SHP77 treated with DMSO at 0.1 percent for 48 hours (cell line): Measurements from ENCODE around the gene MDGA2.
"Not testable (repeated sequence)": the region's sequence is repeated elsewhere in the genome, so short reads cannot be mapped to it uniquely, and the experiment has no call there.

ENCODE experiments used
- DNase-seq: peaks from one replicate; lab custom pipeline; 2025; lab: John Stamatoyannopoulos, UW

Gene MDGA2

DNA sequence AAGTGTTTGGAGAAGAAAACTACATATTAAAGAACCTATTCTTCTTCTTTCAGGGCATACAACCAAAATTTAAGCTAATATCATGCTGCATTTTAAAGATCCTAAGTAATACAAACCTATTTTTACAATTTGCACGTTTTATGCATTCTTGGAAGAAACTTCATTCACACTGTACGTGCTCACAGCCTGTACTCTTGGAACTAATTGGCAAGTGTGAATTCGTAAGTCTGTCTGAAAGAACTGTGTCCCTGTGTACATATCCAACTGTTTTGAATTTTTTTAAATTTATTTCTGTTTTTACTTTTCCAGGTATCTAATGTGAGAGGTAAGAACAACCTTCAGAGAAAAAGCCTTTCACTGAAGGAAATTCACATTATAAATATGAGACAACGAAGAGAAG, 347.0 kb downstream of the MDGA2 start:
- DNase-seq = no peak

DNA sequence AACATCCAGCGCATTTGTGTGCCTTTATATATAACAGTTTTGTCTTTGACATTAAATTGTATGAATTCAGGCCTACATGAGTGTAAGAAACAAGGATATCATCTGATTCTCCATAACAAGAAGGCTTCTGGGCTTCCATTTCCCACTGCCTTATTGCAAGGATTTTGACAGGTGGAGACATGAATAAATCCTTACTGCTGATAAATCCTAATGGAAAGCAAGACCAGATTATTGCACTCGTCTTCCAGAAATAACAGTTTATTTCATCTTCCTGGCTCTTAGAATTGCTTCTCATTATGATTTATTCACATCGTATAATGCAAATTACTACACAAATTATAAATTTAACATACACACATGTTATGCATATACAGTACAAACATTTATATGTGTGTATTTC, 348.1 kb downstream of the MDGA2 start:
- DNase-seq = no peak

DNA sequence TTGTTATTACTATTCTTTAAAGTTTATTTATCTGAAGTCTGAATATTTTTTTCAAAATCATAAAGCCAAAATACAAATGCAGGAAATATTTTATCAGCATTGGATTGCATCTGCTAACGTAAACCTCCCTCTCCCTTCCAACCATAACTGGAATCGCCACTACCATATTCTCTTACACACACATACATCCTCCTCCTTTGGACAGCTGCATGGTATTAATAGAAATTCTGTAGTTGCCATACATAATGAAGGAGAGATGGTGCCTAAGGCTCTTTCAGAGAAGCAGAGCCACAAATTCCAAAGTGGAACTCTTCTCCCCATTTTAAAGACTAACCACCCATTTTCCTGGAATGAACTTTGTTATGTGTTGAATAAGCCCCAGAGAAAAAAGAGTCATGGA, 352.7 kb downstream of the MDGA2 start:
- no peak for DNase-seq

DNA sequence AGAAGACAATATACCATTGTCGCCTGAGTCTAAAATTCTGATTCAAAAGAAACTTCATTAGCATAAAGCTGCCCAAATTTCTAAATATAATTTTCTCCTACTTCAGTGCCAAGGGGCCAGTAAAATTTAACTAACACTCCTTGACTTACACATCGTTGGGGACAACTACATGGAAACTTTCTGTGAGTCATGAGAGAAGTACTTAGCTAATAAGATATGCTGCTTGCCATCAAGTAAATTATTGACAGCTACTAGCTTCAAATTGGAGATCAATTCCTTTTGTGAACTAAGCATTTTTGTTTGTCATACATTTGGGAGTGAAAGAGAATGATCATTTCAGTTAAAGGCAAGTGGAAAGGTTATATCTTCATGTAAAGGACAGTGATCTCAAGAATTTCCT, 373.3 kb downstream of the MDGA2 start:
- DNase-seq = no peak

DNA sequence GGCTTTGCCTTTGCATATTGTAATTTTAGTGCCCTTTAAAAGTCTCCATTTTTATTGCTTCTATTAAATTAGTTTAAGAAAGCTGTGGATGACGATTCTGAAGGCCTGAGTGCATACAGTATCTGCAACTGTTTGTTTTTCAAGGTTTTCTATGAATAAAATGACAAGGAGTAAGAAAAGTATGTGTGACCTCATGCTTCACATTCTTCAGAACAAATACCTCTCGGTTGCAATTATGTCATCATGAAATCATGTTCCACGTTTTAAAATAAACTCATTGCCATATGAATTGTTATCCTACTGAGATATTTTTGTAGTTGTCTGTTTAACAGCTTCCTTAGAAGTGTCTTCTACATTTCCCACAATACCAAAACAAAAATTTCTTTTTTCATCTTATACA, 374.6 kb downstream of the MDGA2 start:
- DNase-seq = no peak

DNA sequence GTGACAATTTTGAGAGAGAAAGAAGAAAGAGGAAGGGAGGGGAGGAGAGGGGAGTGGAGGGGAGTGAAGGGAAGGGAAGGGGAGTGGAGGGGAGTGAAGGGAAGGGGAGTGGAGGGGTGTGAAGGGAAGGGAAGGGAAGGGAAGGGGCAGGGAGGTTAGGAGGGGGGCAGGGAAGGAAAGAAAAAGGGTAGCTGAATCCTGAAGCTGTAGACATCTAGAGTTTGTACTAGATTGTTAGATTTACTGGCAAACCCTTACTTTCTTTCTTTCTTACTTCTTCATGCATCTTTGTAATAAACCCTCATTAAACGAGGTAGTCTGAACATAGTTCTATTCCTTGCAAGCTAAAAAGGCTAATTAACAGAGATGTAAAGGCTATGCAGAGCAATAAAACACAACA, 378.0 kb downstream of the MDGA2 start:
- DNase-seq = no peak

DNA sequence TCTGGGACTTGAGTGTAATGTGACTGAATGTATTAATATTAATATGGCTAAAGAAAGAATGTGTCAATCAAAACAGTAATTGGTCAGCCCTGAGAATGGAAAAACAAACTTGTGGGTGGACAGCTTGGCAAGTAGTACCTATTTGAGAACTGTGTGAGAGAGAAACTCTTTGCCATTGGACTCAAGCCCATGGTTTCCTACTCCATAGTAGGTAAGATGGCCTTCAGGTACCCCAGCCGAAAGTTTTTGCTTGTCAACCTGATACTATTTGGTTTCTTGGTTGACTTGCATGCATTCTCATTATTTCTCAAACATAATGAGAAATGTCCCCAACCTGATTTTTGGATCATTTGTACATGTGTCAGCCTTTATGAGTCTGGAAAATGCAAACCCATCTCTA, 391.1 kb downstream of the MDGA2 start:
- DNase-seq = no peak

DNA sequence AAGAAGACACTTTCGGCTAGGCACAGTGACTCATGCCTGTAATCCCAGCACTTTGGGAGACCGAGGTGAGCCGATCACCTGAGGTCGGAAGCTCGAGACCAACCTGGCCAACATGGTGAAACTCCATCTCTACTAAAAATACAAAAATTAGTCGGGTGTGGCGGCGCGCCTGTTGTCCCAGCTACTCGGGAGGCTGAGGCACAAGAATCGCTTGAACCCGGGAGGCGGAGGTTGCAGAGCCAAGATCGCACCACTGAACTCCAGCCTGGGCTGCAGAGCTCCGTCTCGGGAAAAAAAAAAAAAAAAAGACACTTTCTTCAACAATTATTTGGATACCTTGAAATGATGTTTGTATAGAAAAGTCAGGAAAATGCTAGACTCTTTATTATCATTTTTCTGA, 393.6 kb downstream of the MDGA2 start:
- DNase-seq = not testable (repeated sequence)

DNA sequence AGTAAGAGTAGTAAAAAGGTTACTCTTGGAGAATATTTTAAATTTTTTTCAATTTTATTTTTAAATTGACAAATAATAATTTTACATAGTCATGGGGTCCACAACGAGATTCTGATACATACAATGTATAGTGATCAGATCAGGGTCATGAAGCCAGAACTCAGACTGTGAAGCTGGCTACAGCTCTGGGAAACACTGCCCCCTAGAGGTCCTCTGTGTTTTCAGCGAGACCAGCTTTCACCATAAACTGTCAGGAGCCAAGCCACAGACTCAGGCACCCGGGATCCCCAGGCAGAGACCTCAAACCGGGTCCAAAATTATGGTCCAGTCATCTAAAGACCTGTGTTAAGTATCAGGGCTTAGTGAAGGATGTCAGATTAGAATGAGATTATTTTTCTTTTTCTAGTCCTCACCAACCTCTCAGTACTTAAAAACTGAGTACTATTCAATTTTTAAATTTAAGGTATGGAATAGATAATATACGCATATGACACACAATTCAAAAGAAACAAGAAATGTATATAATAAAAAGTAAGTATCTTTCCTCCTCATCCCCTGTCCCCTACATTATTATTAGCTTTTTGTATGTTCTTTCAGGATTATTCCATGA, 397.1 kb downstream of the MDGA2 start:
- no peak for DNase-seq

DNA sequence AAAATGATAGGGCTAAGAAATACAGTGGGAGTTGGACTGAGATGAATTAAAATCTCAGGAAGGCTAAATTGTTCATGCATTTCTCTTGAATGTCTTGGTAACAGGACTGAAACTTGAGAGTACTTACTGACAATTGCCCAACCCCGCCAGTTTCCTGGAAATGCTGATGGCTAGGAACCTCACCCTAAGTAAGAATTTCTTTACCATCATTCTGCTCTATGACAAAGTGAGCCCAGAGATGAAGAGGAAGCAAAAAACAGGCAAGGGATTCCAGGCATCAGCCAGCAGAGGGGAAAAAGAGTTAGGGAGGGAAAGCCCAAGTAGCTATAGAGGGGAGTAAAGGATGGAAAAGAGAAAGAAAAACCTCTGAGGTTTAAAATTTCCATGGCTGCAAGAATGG, 397.7 kb downstream of the MDGA2 start:
- no peak for DNase-seq

DNA sequence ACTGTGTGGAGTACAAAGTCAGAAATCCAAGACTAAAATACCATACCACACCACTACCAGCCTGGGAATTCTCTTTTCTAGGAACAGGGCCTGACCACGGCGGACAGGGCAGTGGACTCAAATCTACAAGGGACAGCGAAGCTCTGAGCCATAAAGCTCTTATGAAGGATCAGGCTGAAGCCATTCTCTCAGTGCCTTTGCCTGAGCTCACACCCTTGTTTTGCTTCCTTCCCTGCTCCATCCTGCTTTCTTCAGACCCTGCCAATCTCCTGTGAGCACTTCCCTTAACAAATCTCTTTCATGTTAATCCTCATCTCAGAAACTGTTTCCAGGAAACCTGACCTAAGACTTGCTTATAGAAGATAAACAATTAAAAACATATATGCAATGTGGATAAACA, 398.5 kb downstream of the MDGA2 start:
- DNase-seq = no peak

DNA sequence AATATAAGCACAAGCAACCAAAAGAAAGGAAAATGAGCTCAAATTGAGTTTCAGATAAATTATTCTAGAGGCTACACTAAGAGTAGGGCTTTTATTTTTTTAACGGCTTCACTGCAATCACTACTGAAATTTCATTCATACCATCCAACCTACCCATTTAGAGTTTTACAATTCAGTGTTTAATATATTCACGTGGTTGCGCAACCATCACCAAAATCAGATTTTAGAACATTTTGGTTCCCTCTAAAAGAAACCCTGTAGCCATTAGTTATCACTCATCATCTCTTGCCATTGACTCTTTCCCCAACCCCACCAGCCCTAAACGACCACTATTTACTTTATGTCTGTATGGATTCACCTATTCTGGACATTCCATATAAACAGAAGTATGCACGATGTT, 401.5 kb downstream of the MDGA2 start:
- DNase-seq = no peak

DNA sequence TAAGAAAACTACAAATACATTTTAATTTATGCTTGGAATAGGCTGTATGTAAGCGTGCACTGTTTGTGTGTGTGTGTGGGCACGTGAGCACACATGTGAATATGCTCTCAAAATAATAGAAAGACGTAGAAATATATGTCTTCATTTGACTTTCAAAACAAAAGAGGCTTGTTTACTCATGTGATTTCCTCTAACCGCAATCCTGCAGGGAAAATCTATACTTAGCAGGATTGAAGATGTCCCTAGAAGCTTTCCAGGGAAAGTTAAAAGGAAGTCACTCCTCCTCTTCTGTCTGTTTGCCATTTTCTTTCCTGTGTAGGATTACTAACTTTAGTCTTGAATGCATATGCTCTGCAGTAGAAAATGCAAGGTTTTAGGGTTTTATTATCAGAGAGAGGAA, 404.7 kb downstream of the MDGA2 start:
- no peak for DNase-seq

DNA sequence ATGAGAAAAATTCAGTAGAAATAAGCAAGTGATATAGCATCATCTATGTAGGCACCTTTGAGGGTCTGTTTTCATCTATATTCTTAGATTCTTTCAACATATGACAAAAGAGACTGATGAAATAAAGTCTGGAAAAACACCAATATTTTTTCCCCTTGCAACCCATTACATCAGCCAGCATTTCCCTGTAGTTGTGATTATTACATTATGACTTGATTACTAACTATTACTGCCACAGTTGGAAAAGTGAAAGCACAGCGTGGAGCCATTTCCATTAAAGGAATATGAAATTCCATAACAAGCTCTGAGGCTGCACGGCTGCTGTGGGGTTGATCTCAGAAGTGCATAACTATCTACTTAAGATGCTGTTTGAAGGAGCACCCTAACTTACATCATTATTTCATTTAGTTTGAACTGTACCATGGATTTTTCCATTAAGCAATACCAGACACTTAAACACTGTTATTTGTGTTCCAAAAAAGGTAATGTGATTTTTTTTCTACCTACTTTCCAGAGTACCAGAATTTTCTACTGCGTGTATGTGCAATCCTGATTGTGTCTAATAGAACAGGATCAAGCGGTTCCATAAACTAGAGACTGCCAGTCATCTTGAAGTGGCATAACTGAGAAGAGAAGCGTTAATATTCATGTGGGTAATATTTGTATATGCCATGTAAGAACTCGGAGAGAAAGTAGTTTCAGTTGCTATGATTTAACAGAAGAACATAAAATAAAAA, 405.5 kb downstream of the MDGA2 start:
- DNase-seq = no peak

DNA sequence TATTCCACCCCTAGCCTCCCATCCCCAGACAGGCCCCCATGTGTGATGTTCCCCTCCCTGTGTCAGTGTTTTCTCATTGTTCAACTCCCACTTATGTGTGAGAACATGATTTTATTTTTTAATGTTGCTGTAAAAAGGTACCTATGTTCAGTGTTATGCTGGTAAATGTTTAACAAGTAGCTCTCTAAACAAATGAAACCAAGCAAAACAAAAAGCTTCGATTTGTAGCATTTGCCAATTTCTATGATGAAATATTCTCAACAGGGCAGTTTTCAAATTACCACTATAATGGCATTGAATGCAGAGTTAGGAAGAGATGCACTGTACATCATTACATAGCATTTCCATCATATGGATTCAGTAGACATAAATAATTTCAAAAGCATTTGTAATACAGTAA, 410.6 kb downstream of the MDGA2 start:
- DNase-seq = no peak

DNA sequence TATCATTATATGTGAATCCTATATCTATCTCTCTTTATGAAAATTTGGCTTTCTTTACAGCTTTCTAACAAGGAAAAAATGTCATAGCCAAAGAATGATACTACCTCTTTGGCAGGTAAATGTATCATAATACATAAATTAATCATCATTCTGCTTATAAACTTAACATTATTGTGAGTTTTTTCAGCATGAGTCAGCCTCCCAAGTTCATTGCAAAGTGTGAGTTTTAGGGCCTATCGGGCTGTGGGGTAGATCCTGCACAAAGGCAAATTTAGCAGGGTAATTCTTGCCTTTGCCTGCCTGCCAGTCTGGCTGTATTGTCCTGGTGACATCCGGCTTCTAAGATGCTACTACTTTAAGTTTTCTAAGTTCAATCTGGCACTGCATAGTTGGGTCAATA, 412.6 kb downstream of the MDGA2 start:
- no peak for DNase-seq

DNA sequence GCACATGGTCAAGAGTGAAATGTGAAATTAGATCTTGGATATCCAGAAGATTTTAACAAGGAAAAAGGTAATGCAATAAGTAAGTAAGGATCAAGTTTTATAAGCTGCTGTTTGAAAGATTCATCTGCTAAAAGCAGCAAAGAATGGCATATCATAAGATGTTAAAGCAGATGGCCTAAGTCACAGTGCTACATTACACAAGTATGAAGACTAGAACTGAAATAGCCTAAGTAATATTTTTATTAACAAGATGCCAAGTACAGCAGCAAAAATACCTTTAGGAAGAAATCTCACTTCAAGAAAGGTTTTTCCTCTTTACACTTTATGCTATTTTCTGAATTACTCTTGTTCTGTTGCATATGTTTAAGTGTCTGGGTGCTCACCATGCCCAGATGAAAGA, 414.1 kb downstream of the MDGA2 start:
- DNase-seq = no peak

DNA sequence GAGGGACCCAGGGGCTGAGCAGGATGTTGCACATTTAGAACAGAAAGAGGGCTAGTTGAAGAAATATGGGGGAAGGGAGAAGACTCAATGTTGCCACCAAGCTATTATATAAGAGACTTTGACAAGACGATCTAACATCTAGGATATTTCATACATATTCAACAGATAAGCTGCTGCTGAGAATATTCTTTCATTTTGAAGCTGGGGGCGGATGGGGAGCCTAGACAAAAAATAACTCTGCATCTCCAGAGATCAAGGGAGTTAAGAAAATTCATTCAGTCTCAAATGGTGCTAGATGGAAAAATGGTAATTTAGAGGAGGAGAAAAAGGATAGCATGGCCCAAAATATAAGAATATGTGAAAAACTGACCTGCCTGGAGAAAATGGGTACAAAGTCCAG, 415.6 kb downstream of the MDGA2 start:
- DNase-seq = no peak

DNA sequence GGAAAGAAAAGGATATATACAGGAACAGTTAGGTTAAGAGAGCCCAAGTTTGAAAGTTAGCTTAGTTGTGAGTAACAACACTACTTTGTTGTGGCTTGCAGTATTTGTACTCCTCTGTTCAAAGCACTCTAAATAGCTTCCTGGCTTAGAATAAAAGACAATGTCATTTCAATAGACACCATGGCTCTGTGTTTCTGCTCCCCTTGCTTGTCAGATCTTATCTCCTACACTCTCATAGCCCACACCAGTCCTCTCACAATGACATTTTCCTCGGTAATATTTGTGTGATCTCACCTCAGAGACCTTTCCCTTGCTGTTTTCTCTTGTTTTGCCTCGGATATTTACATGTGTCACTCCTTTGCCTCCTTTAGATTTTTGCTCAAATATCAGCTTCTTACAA, 418.4 kb downstream of the MDGA2 start:
- DNase-seq = no peak

DNA sequence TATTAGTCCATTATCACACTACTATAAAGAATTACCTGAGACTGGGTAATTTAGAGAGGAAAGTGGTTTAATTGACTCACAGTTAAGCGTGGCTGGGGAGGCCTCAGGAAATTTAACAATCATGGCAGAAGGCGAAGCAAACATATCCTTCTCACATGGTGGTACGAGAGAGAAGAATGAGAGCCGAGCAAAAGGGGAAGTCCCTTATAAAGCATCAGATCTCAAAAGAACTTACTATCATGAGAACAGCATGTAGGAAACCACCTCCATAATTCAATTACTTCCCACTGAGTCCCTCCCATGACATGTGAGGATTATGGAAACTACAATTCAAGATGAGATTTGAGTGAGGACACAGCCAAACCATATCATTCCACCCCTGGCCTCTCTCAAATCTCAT, 422.6 kb downstream of the MDGA2 start:
- DNase-seq = no peak

DNA sequence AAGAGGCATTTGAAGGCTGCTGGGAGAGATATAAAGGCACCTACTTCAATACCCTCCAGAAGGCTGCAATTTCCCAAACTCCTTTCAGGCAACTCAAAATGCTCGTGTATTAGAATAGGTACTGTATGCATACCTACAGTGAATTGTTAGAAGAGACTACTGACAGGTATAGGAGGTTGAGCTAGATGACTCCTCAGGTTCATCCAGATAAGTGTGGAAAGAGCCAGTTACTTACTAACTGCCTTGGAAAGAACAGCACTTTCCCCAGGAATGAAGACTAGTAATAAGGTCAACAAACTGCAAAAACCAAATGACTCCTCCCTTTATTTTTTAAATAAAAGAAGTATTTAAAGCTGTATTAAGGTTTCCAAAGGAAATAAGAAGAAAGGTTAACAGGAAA, 429.0 kb downstream of the MDGA2 start:
- no peak for DNase-seq

DNA sequence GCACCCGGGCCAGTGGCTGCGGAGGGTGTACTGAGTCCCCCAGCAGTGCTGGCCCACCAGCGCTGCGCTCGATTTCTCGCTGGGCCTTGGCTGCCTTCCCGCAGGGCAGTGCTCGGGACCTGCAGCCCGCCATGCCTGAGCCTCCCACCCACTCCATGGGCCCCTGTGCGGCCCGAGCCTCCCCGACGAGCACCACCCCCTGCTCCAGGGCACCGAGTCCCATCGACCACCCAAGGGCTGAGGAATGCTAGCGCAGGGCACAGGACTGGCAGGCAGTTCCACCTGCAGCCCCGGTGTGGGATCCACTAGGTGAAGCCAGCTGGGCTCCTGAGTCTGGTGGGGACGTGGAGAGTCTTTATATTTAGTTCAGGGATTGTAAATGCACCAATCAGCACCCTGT, 432.8 kb downstream of the MDGA2 start:
- not testable (repeated sequence) for DNase-seq

DNA sequence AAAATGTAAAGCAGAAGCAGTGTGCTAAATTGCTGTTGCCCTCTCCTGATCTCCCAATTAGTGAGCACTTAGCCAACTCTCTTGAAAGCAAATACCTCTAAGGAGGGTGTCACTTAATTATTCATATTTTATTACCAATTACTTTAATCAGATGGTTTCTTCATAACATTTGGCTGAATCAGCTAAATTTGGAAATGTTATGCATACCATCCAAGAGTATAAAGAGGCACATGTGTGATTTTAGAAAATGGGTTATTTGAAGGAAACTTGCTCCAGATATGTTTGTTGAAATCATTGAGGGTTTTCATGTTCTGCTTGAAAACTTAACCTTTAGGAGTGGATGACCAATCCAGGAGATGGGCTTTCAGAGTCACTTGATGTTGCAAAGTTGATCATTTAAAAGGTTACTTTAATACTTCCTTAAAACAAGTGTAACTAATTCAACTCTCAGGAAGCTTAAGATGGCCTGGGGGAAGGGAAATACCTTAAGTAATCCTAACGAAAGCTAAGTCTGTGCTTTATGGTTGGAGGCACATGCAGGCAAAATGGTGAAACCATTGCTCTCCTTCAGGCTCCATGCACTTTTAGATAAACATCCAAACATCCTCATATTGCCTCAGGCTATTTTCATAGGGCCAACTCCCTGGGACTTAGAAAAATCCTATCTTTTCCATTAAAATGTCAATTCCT, 434.5 kb downstream of the MDGA2 start:
- DNase-seq = no peak

DNA sequence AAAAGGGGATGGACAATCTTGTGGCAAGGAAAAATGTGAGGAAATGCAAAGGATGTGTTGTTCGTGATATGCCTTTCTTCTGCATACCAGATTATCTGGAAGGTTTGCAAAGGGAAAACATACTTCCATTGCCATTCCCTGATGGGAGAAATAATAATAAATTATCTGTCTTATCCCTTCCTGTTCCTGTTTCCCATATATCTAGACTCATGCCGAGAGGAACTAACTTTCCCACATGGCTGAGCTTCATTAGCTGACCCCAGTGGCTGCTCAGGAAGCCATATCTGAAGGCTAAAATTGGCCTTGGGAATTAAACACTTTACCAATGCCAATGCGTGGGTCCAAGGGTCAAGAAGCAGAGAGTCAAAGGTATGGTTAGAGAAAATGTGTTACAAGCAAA, 439.8 kb downstream of the MDGA2 start:
- no peak for DNase-seq
